Esophagus (tissue), 2 donors: Measurements from ENCODE around the gene MPST. TPM values are rescaled to one million over a fixed set of nuclear protein-coding genes. Genes with fewer than 3 reads are reported as not detected.

Source experiments
- H3K27ac ChIP-seq, 2 donors: one replicate each; pipeline ENCODE4 v1.5.1; 2013; ENCODE audit warnings: low read depth in 2 of 2, mild to moderate bottlenecking in 2 of 2, inconsistent platforms in 1 of 2, low read length in 1 of 2, moderate library complexity in 1 of 2
- H3K27me3 ChIP-seq, 2 donors: one replicate each; pipeline ENCODE4 v1.6.1; 2013; ENCODE audit warnings: low read length in 2 of 2, control low read depth in 1 of 2, mild to moderate bottlenecking in 1 of 2; ENCODE audit not compliant: insufficient read depth in 2 of 2, control insufficient read depth in 1 of 2
- H3K36me3 ChIP-seq, 2 donors: one replicate each; pipeline ENCODE4 v1.6.1; 2013; ENCODE audit warnings: low read length in 1 of 2; ENCODE audit not compliant: control insufficient read depth in 2 of 2, insufficient read depth in 2 of 2
- H3K4me1 ChIP-seq, 2 donors: one replicate each; pipeline ENCODE4 v1.6.1; 2013; ENCODE audit warnings: low read length in 1 of 2; ENCODE audit not compliant: control insufficient read depth in 2 of 2, insufficient read depth in 2 of 2
- H3K4me3 ChIP-seq, 2 donors: one replicate each; pipeline ENCODE4 v1.5.1; 2013; ENCODE audit warnings: low read length in 2 of 2, mild to moderate bottlenecking in 2 of 2, low read depth in 1 of 2, moderate library complexity in 1 of 2
- H3K9me3 ChIP-seq, 2 donors: one replicate each; pipeline ENCODE4 v1.6.1; 2013; ENCODE audit warnings: mild to moderate bottlenecking in 2 of 2, low read depth in 1 of 2, low read length in 1 of 2, moderate library complexity in 1 of 2; ENCODE audit not compliant: control insufficient read depth in 2 of 2, insufficient read depth in 1 of 2
- WGBS, 2 donors: extraction: QIAGEN DNeasy Blood & Tissue Kit; methylation state at CpG; one replicate each; pipeline ENCODE4 v1.1.7; 2013; 5-methylcytosine and 5-hydroxymethylcytosine counted together
- polyA plus RNA-seq, 2 donors: library from polyadenylated mRNA; stranded (reverse); fragments of 200-250 nt; gene quantifications; one replicate each; pipeline ENCODE4 v1.2.3, GENCODE V29; 2013
- donor health status: healthy with polysubstance abuse.
- donor health status: Bipolar disorder and iron deficiency.

MPST gene
- polyA plus RNA-seq: 100 to 1,000 TPM; 104 to 147 TPM

DNA sequence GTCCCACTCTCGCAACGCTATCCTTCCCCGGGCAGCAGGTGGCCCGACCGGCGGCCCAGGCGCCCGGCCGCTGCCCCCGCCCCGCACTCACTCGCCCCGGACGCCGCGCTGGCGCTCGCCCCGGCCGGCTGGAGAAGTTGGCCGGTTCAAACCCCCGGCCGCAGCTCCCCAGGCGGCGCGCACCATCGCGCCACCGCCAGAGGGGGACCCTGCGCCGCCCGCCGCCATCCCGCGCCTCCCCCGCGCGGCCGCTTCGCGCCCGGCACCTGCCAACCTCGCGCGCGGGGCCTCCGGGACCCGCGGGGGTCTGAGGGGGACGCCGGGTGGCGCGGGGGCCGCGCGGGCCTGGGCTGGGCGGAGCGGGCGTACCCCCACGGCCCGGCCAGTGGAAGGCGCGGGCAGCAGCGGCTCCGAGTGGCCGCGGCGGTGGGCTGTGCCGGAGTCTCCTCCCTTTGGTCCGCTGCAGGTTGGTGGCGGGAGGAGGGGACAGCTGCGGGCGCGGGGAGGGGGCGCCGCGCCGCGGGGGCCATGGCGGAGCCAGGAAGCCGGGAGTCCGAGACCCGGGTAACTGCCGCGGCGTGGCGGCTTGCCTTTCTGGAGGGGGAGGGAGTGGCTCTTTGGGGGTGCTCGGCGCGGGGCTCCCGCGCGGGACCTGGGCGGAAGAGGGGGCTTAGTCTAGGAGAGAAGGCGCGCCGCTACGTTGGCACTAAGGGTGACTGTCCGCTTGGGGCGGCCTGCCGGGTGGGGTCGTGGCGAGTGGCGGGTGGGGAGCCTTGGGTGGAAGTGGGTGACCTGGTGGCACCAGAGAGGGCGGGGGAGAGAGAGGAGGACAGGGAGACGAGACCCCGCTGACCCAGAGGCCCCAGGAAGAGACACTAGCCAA is at the start of gene MPST, which contains the start of gene TST:
Gene MPST, plus strand, starts transcription at position 434 of the 883 bp plus-strand sequence. Its CDS starts 95 bp downstream, at position 529.
Gene TST, minus strand, starts transcription at position 139 of the 883 bp plus-strand sequence. CDS start 715 bp downstream, outside the sequence.
- Histone ChIP-seq H3K27me3 (no peaks in the 10 kb centered on the region), H3K4me1 (peaks cover 9 to 25% of the 10 kb centered on the region in 2 donors), H3K9me3 (no peaks in the 10 kb centered on the region), H3K27ac (peak within 1 kb of the TSS; percentile 93 to 95), H3K36me3 (peaks cover 0 to 18% of the 10 kb centered on the region in 2 donors), H3K4me3 (peak within 1 kb of the TSS; percentile 82 to 83)
- 1% methylated on average over 68 to 107 of the region's 107 CpGs for WGBS, 2 donors

- 45 to 60% methylated on average over 19 of the region's 19 CpGs for WGBS, 2 donors
Measured at GRCh38 chr22:36971341-36972125, 48.0 kb upstream of the MPST start.

GRCh38 chr22:36976606-36977005 is 42.9 kb upstream of the MPST start:
- H3K27me3 ChIP-seq: no peaks in the 10 kb centered on the region
- H3K27ac ChIP-seq: no peak overlapping the region
- 88 to 91% methylated on average over 4 of the region's 4 CpGs for WGBS, 2 donors

More at GRCh38 chr22:36971341-36972125, 48.0 kb upstream of the MPST start:
- no peaks in the 10 kb centered on the region for H3K27me3 ChIP-seq
- H3K4me3 ChIP-seq: no peak overlapping the region
- H3K4me1 ChIP-seq: no peaks in the 10 kb centered on the region
- H3K27ac ChIP-seq: peak overlapping the region in 1 of 2 donors; percentile 39
- no peaks in the 10 kb centered on the region for H3K36me3 ChIP-seq
- no peaks in the 10 kb centered on the region for H3K9me3 ChIP-seq

GRCh38 chr22:36977401-36977861 is 42.1 kb upstream of the MPST start:
- peak overlapping the region in 1 of 2 donors; percentile 9 for H3K4me3 ChIP-seq
- no peaks in the 10 kb centered on the region for H3K36me3 ChIP-seq
- H3K27me3 ChIP-seq: no peaks in the 10 kb centered on the region
- H3K27ac ChIP-seq: peak overlapping the region in 1 of 2 donors; percentile 28
- peaks cover 0 to 1% of the 10 kb centered on the region in 2 donors for H3K9me3 ChIP-seq
- WGBS, 2 donors: 28 to 29% methylated on average over 13 of the region's 13 CpGs
- peaks cover 0 to 6% of the 10 kb centered on the region in 2 donors for H3K4me1 ChIP-seq

More at GRCh38 chr22:36976606-36977005, 42.9 kb upstream of the MPST start:
- Histone ChIP-seq H3K4me3 (no peak overlapping the region), H3K36me3 (no peaks in the 10 kb centered on the region), H3K4me1 (peaks cover 0 to 6% of the 10 kb centered on the region in 2 donors), H3K9me3 (peaks cover 0 to 1% of the 10 kb centered on the region in 2 donors)

DNA sequence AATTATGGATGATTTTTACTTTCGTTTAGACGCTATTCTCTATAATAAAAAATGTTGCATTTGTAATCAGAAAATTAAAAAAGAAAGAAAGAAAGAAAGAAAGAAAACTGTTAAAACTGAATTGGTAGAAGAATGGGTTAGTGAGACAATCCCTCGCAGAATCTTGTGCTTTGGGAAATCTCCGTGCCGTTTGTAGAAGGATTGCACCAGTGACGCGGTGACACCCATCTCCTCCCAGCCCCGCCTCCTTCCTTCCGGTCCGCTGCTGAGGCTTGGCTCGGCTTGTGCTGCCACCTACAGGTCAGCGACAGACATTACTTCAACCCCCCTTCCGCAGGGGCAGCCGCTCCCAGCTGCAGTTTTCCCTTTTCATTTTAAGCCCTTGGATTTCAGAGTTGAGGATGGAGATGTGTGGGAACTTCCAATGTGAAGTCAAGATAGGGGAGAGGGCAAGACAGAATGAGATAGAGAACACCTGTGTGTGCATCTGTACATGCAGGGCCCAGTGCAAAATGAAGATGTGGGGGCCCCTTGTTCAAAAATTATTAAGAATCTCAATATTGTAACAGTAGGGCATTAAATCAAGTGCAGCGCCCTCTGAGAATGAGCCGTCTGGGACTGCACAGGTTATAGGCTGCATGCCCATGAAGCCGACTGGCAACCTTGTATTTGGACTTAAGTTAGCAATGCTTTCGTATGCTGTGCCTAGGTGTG is 41.4 kb upstream of the MPST start:
- Histone ChIP-seq H3K36me3 (no peaks in the 10 kb centered on the region), H3K4me3 (peak overlapping the region in 1 of 2 donors; percentile 9), H3K9me3 (peaks cover 0 to 1% of the 10 kb centered on the region in 2 donors), H3K27ac (peak overlapping the region in 1 of 2 donors; percentile 28), H3K27me3 (no peaks in the 10 kb centered on the region), H3K4me1 (peaks cover 0 to 6% of the 10 kb centered on the region in 2 donors)
- 12 to 14% methylated on average over 18 of the region's 18 CpGs for WGBS, 2 donors

- H3K27ac ChIP-seq: no peak overlapping the region
- no peak overlapping the region for H3K4me3 ChIP-seq
- no peaks in the 10 kb centered on the region for H3K27me3 ChIP-seq
- no peaks in the 10 kb centered on the region for H3K36me3 ChIP-seq
- peaks cover 0 to 6% of the 10 kb centered on the region in 2 donors for H3K4me1 ChIP-seq
- peaks cover 0 to 1% of the 10 kb centered on the region in 2 donors for H3K9me3 ChIP-seq
- 86 to 90% methylated on average over 13 of the region's 13 CpGs for WGBS, 2 donors
Measured at GRCh38 chr22:36979016-36979910, 40.3 kb upstream of the MPST start.

- WGBS, 2 donors: 74 to 76% methylated on average over 16 of the region's 16 CpGs
Measured at GRCh38 chr22:36981247-36981775, 38.2 kb upstream of the MPST start.

DNA sequence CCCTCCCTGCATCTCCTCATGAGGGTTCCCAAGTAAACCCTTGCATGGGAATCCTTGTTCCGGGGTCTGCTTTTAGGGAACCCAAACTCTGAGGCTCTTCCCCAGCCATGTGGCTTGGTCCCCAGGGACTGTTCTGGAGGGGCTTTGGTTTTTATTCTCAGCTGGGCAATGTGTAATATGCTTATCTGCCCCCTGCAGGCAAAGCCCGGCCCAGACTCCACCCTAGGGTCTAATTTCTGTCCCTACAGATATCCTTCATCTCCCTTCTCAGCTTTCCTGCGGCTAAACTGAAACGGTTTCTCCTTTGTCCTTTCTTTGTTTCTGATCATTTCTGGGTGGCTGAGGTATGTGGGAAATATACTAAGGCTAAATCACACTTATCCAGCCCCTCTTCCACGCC is 37.4 kb upstream of the MPST start:
- Histone ChIP-seq H3K36me3 (no peaks in the 10 kb centered on the region), H3K4me3 (no peak overlapping the region), H3K9me3 (peaks cover 3 to 9% of the 10 kb centered on the region in 2 donors), H3K27me3 (no peaks in the 10 kb centered on the region), H3K4me1 (peaks cover 0 to 7% of the 10 kb centered on the region in 2 donors), H3K27ac (no peak overlapping the region)
- 70 to 71% methylated on average over 5 of the region's 5 CpGs for WGBS, 2 donors

More at GRCh38 chr22:36981247-36981775, 38.2 kb upstream of the MPST start:
- Histone ChIP-seq H3K27ac (no peak overlapping the region), H3K4me1 (peaks cover 0 to 8% of the 10 kb centered on the region in 2 donors), H3K27me3 (no peaks in the 10 kb centered on the region), H3K4me3 (no peak overlapping the region), H3K9me3 (peaks cover 3 to 9% of the 10 kb centered on the region in 2 donors), H3K36me3 (no peaks in the 10 kb centered on the region)
